ENCODE measurements around the gene CIRBP.
"Not testable (repeated sequence)": the region's sequence is repeated elsewhere in the genome, so short reads cannot be mapped to it uniquely, and the experiment has no call there.

DNA sequence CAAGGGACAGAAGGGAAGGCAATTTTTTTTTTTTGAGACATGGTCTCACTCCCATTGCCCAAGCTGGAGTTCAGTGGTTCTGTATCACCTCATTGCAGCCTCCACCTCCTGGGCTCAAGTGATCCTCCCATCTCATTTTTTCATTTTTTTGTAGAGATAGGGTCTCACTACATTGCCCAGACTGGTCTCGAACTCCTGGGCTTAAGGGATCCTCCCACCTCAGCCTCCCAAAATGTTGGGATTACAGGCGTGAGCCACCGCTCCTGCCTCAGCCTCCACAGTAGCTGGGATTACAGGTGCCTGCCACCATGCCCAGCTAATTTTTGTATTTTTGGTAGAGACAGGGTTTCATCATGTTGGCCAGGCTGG is 51.1 kb downstream of the CIRBP start:
- TF ChIP-seq, protein P1, sequence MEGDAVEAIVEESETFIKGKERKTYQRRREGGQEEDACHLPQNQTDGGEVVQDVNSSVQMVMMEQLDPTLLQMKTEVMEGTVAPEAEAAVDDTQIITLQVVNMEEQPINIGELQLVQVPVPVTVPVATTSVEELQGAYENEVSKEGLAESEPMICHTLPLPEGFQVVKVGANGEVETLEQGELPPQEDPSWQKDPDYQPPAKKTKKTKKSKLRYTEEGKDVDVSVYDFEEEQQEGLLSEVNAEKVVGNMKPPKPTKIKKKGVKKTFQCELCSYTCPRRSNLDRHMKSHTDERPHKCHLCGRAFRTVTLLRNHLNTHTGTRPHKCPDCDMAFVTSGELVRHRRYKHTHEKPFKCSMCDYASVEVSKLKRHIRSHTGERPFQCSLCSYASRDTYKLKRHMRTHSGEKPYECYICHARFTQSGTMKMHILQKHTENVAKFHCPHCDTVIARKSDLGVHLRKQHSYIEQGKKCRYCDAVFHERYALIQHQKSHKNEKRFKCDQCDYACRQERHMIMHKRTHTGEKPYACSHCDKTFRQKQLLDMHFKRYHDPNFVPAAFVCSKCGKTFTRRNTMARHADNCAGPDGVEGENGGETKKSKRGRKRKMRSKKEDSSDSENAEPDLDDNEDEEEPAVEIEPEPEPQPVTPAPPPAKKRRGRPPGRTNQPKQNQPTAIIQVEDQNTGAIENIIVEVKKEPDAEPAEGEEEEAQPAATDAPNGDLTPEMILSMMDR (IDR thresholded peaks at IDR 0.05), result not testable (repeated sequence)
- TF ChIP-seq POLR2A (IDR thresholded peaks at IDR 0.05), result not testable (repeated sequence)
